ENCODE data around the gene TMCC2. TPM values are rescaled to one million over a fixed set of nuclear protein-coding genes. Genes with fewer than 3 reads are reported as not detected.

The TMCC2 gene
- total RNA-seq, 1 donor from 2014 or later, result 6.8 TPM

- Mint-ChIP-seq H3K9me3 (no peaks in the 10 kb centered on the region), H3K4me3 (no peak overlapping the region), H3K36me3 (peaks cover 2% of the 10 kb centered on the region), H3K4me1 (peaks cover 5% of the 10 kb centered on the region), H3K27me3 (ENCODE audit: low read depth) (no peaks in the 10 kb centered on the region), H3K27ac (no peak overlapping the region)
- no peak for TF ChIP-seq CTCF (IDR thresholded peaks at IDR 0.05; ENCODE audit: unreplicated experiment)
- no peak for DNase-seq (ENCODE audit: low spot score in 2 of 2, unreplicated experiment in 2 of 2)
Observed at GRCh38 chr1:205270271-205270670, 42.5 kb downstream of the TMCC2 start.

- Mint-ChIP-seq H3K27ac (no peak overlapping the region), H3K27me3 (ENCODE audit: low read depth) (no peaks in the 10 kb centered on the region), H3K9me3 (no peaks in the 10 kb centered on the region), H3K4me3 (no peak overlapping the region), H3K36me3 (peaks cover 2% of the 10 kb centered on the region), H3K4me1 (peaks cover 5% of the 10 kb centered on the region)
- TF ChIP-seq CTCF (IDR thresholded peaks at IDR 0.05; ENCODE audit: unreplicated experiment), result no peak
- no peak for DNase-seq (ENCODE audit: low spot score in 2 of 2, unreplicated experiment in 2 of 2)
Observed at GRCh38 chr1:205270764-205271163, 43.0 kb downstream of the TMCC2 start.

GRCh38 chr1:205271277-205271676 is 43.5 kb downstream of the TMCC2 start:
- TF ChIP-seq CTCF (IDR thresholded peaks at IDR 0.05; ENCODE audit: unreplicated experiment), result no peak
- DNase-seq (ENCODE audit: low spot score in 2 of 2, unreplicated experiment in 2 of 2), result no peak
- H3K27ac Mint-ChIP-seq, result no peak overlapping the region
- peaks cover 5% of the 10 kb centered on the region for H3K4me1 Mint-ChIP-seq
- no peaks in the 10 kb centered on the region for H3K9me3 Mint-ChIP-seq
- peaks cover 2% of the 10 kb centered on the region for H3K36me3 Mint-ChIP-seq
- H3K4me3 Mint-ChIP-seq, result no peak overlapping the region
- no peaks in the 10 kb centered on the region for H3K27me3 Mint-ChIP-seq (ENCODE audit: low read depth)

- no peak for TF ChIP-seq CTCF (IDR thresholded peaks at IDR 0.05; ENCODE audit: unreplicated experiment)
- Mint-ChIP-seq H3K4me1 (peaks cover 5% of the 10 kb centered on the region), H3K4me3 (no peak overlapping the region), H3K27ac (no peak overlapping the region), H3K9me3 (no peaks in the 10 kb centered on the region), H3K36me3 (peaks cover 2% of the 10 kb centered on the region), H3K27me3 (ENCODE audit: low read depth) (no peaks in the 10 kb centered on the region)
- DNase-seq (ENCODE audit: low spot score in 2 of 2, unreplicated experiment in 2 of 2), result no peak
Observed at GRCh38 chr1:205271745-205272144, 44.0 kb downstream of the TMCC2 start.

GRCh38 chr1:205272536-205272935 is 44.8 kb downstream of the TMCC2 start:
- Mint-ChIP-seq H3K4me1 (peaks cover 5% of the 10 kb centered on the region), H3K27me3 (ENCODE audit: low read depth) (no peaks in the 10 kb centered on the region), H3K27ac (no peak overlapping the region), H3K9me3 (no peaks in the 10 kb centered on the region), H3K4me3 (no peak overlapping the region), H3K36me3 (peaks cover 2% of the 10 kb centered on the region)
- DNase-seq (ENCODE audit: low spot score in 2 of 2, unreplicated experiment in 2 of 2), result no peak
- TF ChIP-seq CTCF (IDR thresholded peaks at IDR 0.05; ENCODE audit: unreplicated experiment), result no peak

- Mint-ChIP-seq H3K36me3 (peaks cover 2% of the 10 kb centered on the region), H3K4me3 (no peak overlapping the region), H3K9me3 (no peaks in the 10 kb centered on the region), H3K27me3 (ENCODE audit: low read depth) (no peaks in the 10 kb centered on the region), H3K27ac (no peak overlapping the region), H3K4me1 (peaks cover 5% of the 10 kb centered on the region)
- peak; percentile 74 to 91 for DNase-seq (ENCODE audit: low spot score in 2 of 2, unreplicated experiment in 2 of 2)
- TF ChIP-seq CTCF (IDR thresholded peaks at IDR 0.05; ENCODE audit: unreplicated experiment), result peak; percentile 95
Observed at GRCh38 chr1:205273551-205273982, 45.8 kb downstream of the TMCC2 start.
